ENCODE measurements around the gene CCDC171.

Gene CCDC171

GRCh38 chr9:15724612-15725011 is 171.8 kb downstream of the CCDC171 start:
- TF ChIP-seq ZBTB7A (IDR thresholded peaks at IDR 0.05; ENCODE audit: low read depth) (no peak), REST (IDR thresholded peaks at IDR 0.05; ENCODE audit: low read depth) (no peak), TAF1 (IDR thresholded peaks at IDR 0.05; ENCODE audit: low read depth) (no peak), USF1 (IDR thresholded peaks at IDR 0.05) (no peak), TCF12 (IDR thresholded peaks at IDR 0.05; ENCODE audit: low read depth) (no peak), TEAD4 (IDR thresholded peaks at IDR 0.05) (no peak), FOXM1 (IDR thresholded peaks at IDR 0.05; ENCODE audit: borderline replicate concordance, low read depth) (no peak), RAD21 (IDR thresholded peaks at IDR 0.05; ENCODE audit: low read depth) (no peak), EP300 (IDR thresholded peaks at IDR 0.05; ENCODE audit: borderline replicate concordance) (no peak), MAX (IDR thresholded peaks at IDR 0.05) (no peak)

GRCh38 chr9:15725953-15726352 is 173.1 kb downstream of the CCDC171 start:
- TF ChIP-seq TEAD4 (IDR thresholded peaks at IDR 0.05) (no peak), EP300 (IDR thresholded peaks at IDR 0.05; ENCODE audit: borderline replicate concordance) (no peak), EGR1 (IDR thresholded peaks at IDR 0.05) (no peak), YY1 (IDR thresholded peaks at IDR 0.05; ENCODE audit: low read depth) (no peak), USF1 (IDR thresholded peaks at IDR 0.05) (no peak), TCF12 (IDR thresholded peaks at IDR 0.05; ENCODE audit: low read depth) (no peak), REST (IDR thresholded peaks at IDR 0.05; ENCODE audit: low read depth) (no peak), CREB1 (IDR thresholded peaks at IDR 0.05; ENCODE audit: low read depth) (no peak), MAX (IDR thresholded peaks at IDR 0.05) (no peak), RAD21 (IDR thresholded peaks at IDR 0.05; ENCODE audit: low read depth) (no peak), NFIC (IDR thresholded peaks at IDR 0.05) (no peak), TAF1 (IDR thresholded peaks at IDR 0.05; ENCODE audit: low read depth) (no peak), ZBTB7A (IDR thresholded peaks at IDR 0.05; ENCODE audit: low read depth) (no peak), CEBPB (IDR thresholded peaks at IDR 0.05) (no peak), FOXM1 (IDR thresholded peaks at IDR 0.05; ENCODE audit: borderline replicate concordance, low read depth) (no peak)

- TF ChIP-seq EP300 (IDR thresholded peaks at IDR 0.05; ENCODE audit: borderline replicate concordance) (no peak), ZBTB7A (IDR thresholded peaks at IDR 0.05; ENCODE audit: low read depth) (no peak), MAX (IDR thresholded peaks at IDR 0.05) (no peak), USF1 (IDR thresholded peaks at IDR 0.05) (no peak), TCF12 (IDR thresholded peaks at IDR 0.05; ENCODE audit: low read depth) (no peak), CEBPB (IDR thresholded peaks at IDR 0.05) (no peak), RAD21 (IDR thresholded peaks at IDR 0.05; ENCODE audit: low read depth) (no peak), NFIC (IDR thresholded peaks at IDR 0.05) (no peak), TEAD4 (IDR thresholded peaks at IDR 0.05) (no peak), EGR1 (IDR thresholded peaks at IDR 0.05) (no peak)
Observed at GRCh38 chr9:15729507-15729906, 176.7 kb downstream of the CCDC171 start.

- TF ChIP-seq EGR1 (IDR thresholded peaks at IDR 0.05) (no peak), MAX (IDR thresholded peaks at IDR 0.05) (peak; percentile 13; the same call in 1 of the 2 replicates), FOXM1 (IDR thresholded peaks at IDR 0.05; ENCODE audit: borderline replicate concordance, low read depth) (peak; percentile 28; the same call in 1 of the 2 replicates), REST (IDR thresholded peaks at IDR 0.05; ENCODE audit: low read depth) (no peak), EP300 (IDR thresholded peaks at IDR 0.05; ENCODE audit: borderline replicate concordance) (no peak), TEAD4 (IDR thresholded peaks at IDR 0.05) (peak; percentile 21; the same call in 1 of the 2 replicates), RAD21 (IDR thresholded peaks at IDR 0.05; ENCODE audit: low read depth) (no peak), YY1 (IDR thresholded peaks at IDR 0.05; ENCODE audit: low read depth) (no peak), CEBPB (IDR thresholded peaks at IDR 0.05) (peak; percentile 65; the same call in 1 of the 2 replicates), CREB1 (IDR thresholded peaks at IDR 0.05; ENCODE audit: low read depth) (no peak), ZBTB7A (IDR thresholded peaks at IDR 0.05; ENCODE audit: low read depth) (no peak), NFIC (IDR thresholded peaks at IDR 0.05) (peak; percentile 67; the same call in 1 of the 2 replicates), TAF1 (IDR thresholded peaks at IDR 0.05; ENCODE audit: low read depth) (no peak), TCF12 (IDR thresholded peaks at IDR 0.05; ENCODE audit: low read depth) (no peak), USF1 (IDR thresholded peaks at IDR 0.05) (no peak)
Observed at GRCh38 chr9:15735083-15735857, 182.4 kb downstream of the CCDC171 start.
